Spleen (tissue), 7 donors: ENCODE results near the gene PDE1C.

ENCODE experiments used
- POLR2A ChIP-seq, 3 donors: fragments of 450-650 bp; IDR thresholded peaks; one replicate each; pipeline ENCODE4 v1.5.1; 2017; ENCODE audit warnings: antibody characterized with exemption in 3 of 3, mild to moderate bottlenecking in 1 of 3
- POLR2AphosphoS5 ChIP-seq, 3 donors: sonication (generic); formaldehyde crosslinking; IDR thresholded peaks; one replicate each; pipeline ENCODE4 v1.5.1; 2017; ENCODE audit warnings: antibody characterized with exemption in 3 of 3
- TF ChIP-seq, protein P1 (sequence below), 11 experiments: fragments of 200-600 bp in 7 of 11; fragments of 450-650 bp in 4 of 11; sonication (generic) in 4 of 11; IDR thresholded peaks in 8 of 11; conservative IDR thresholded peaks in 3 of 11; 1 replicate in 7 of 11; 2 replicates in 4 of 11; pipeline versions ENCODE4 v1.4.0 to v1.8.0; 2016 to 2021; ENCODE audit warnings: antibody characterized with exemption in 11 of 11, inconsistent platforms in 4 of 11, mild to moderate bottlenecking in 1 of 11
- donor health status: DM: no; HTN: no; CAD: no; lungs with moderate emphysema.
- donor health status: DM: no; HTN: no; CAD: no.
- donor health status: DM: no; HTN: no; CAD: no.

DNA sequence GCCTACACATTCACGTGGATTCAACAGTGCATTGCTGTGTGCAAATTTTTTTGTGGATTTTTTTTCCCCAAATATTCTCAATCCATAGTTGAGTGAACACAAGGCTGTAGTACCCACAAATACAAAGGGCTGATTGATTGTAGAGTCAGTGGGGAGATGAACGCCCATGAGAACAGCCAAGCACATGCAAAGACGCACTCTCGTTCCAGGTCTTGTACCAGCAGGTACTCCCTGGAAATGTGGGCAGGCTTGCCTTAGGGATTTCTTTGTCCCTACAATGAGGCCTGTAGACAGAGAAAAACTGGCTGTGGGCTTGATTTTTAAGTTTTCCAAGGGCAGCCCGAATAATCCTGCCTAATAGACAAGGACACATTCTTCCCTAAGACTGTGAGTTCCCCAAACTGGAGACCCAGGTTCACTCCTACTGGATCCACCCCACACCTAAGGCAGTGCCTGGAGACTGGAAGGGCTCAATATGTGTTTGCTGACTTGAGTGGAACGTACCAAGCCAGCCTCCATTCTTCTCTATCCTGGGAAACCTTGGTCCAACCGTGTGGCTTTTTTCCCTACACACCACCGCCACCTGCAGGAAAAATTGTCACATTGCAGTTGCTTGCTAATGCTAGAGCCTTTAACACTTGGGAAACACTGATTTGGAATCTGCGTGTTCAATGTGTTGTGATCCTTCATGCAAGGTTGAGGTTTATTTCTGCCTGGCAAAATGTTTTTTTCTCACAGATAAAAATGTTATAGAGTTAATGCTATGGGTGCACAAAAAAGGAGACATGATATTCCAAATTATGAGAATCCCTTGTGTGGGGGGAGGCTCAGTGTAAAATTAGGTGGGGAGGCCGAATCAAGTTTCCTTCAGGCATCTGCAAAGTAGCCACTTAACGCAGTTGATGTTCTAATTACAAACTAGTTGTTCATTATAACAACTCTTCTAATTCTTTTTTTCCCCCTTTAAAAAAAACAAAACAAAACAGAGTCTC, 333.9 kb downstream of the PDE1C start:
- TF ChIP-seq POLR2AphosphoS5 (IDR thresholded peaks at IDR 0.05) (no peak), POLR2A (IDR thresholded peaks at IDR 0.05) (no peak)
- TF ChIP-seq, protein P1, sequence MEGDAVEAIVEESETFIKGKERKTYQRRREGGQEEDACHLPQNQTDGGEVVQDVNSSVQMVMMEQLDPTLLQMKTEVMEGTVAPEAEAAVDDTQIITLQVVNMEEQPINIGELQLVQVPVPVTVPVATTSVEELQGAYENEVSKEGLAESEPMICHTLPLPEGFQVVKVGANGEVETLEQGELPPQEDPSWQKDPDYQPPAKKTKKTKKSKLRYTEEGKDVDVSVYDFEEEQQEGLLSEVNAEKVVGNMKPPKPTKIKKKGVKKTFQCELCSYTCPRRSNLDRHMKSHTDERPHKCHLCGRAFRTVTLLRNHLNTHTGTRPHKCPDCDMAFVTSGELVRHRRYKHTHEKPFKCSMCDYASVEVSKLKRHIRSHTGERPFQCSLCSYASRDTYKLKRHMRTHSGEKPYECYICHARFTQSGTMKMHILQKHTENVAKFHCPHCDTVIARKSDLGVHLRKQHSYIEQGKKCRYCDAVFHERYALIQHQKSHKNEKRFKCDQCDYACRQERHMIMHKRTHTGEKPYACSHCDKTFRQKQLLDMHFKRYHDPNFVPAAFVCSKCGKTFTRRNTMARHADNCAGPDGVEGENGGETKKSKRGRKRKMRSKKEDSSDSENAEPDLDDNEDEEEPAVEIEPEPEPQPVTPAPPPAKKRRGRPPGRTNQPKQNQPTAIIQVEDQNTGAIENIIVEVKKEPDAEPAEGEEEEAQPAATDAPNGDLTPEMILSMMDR (IDR thresholded peaks at IDR 0.05 in 8 of 11, conservative IDR thresholded peaks at IDR 0.05 in 3 of 11), result peak; percentile 60 to 88 (median 79)
